ENCODE results near the gene TMSB10. TPM values are rescaled to one million over a fixed set of nuclear protein-coding genes. Genes with fewer than 3 reads are reported as not detected.
A peak's percentile ranks its signal among the peaks of the same experiment; 100 is the strongest.
"Not testable (repeated sequence)": the region's sequence is repeated elsewhere in the genome, so short reads cannot be mapped to it uniquely, and the experiment has no call there.

TMSB10 gene
- 6,394 TPM for polyA plus RNA-seq

- Mint-ChIP-seq H3K36me3 (peaks cover 10% of the 10 kb centered on the region), H3K4me1 (peaks cover 34 to 48% (median 35%) of the 10 kb centered on the region in 3 donors), H3K27ac (peak within 1 kb of the TSS; percentile 87 to 96 (median 89)), H3K27me3 (no peaks in the 10 kb centered on the region), H3K4me3 (peak within 1 kb of the TSS; percentile 92 to 99 (median 96)), H3K9me3 (peaks cover 0 to 7% (median 1%) of the 10 kb centered on the region in 3 donors)
These were observed at the start of gene TMSB10 for GRCh38 chr2:84905181-84906107. Gene TMSB10 (plus strand): TSS chr2:84905656.

- H3K27me3 Mint-ChIP-seq, result peaks cover 3% of the 10 kb centered on the region
- peaks cover 9 to 26% (median 14%) of the 10 kb centered on the region in 3 donors for H3K4me1 Mint-ChIP-seq
- H3K36me3 Mint-ChIP-seq, result peaks cover 6% of the 10 kb centered on the region
- H3K9me3 Mint-ChIP-seq, result peaks cover 0 to 13% (median 0%) of the 10 kb centered on the region in 3 donors
- no peak overlapping the region for H3K4me3 Mint-ChIP-seq
- no peak overlapping the region for H3K27ac Mint-ChIP-seq
These were observed 49.7 kb upstream of the TMSB10 start for GRCh38 chr2:84855731-84856130.

GRCh38 chr2:84856787-84857186 lies 48.7 kb upstream of the TMSB10 start:
- Mint-ChIP-seq H3K36me3 (peaks cover 6% of the 10 kb centered on the region), H3K27ac (peak overlapping the region in 2 of 3 donors; percentile 41 to 44), H3K27me3 (peaks cover 3% of the 10 kb centered on the region), H3K9me3 (peaks cover 0 to 13% (median 0%) of the 10 kb centered on the region in 3 donors), H3K4me3 (peak overlapping the region in 1 of 4 donors; percentile 23), H3K4me1 (peaks cover 9 to 26% (median 14%) of the 10 kb centered on the region in 3 donors)

- Mint-ChIP-seq H3K4me1 (peaks cover 11 to 26% (median 14%) of the 10 kb centered on the region in 3 donors), H3K4me3 (no peak overlapping the region), H3K9me3 (peaks cover 0 to 13% (median 0%) of the 10 kb centered on the region in 3 donors), H3K36me3 (peaks cover 6% of the 10 kb centered on the region), H3K27me3 (peaks cover 3% of the 10 kb centered on the region), H3K27ac (peak overlapping the region in 2 of 3 donors; percentile 27 to 44)
These were observed 47.9 kb upstream of the TMSB10 start for GRCh38 chr2:84857566-84857965.

- peaks cover 6% of the 10 kb centered on the region for H3K36me3 Mint-ChIP-seq
- peaks cover 14 to 26% (median 14%) of the 10 kb centered on the region in 3 donors for H3K4me1 Mint-ChIP-seq
- no peak overlapping the region for H3K4me3 Mint-ChIP-seq
- peak overlapping the region in 1 of 3 donors; percentile 89 for H3K27ac Mint-ChIP-seq
- H3K27me3 Mint-ChIP-seq, result peaks cover 3% of the 10 kb centered on the region
- peaks cover 0 to 7% (median 0%) of the 10 kb centered on the region in 3 donors for H3K9me3 Mint-ChIP-seq
These were observed 47.3 kb upstream of the TMSB10 start for GRCh38 chr2:84858123-84858522.

- H3K4me3 Mint-ChIP-seq, result no peak overlapping the region
- H3K27me3 Mint-ChIP-seq, result peaks cover 3% of the 10 kb centered on the region
- H3K9me3 Mint-ChIP-seq, result peaks cover 0 to 4% (median 0%) of the 10 kb centered on the region in 3 donors
- peak overlapping the region in 1 of 3 donors; percentile 89 for H3K27ac Mint-ChIP-seq
- H3K4me1 Mint-ChIP-seq, result peaks cover 14 to 26% (median 14%) of the 10 kb centered on the region in 3 donors
- H3K36me3 Mint-ChIP-seq, result peaks cover 6% of the 10 kb centered on the region
These were observed 46.5 kb upstream of the TMSB10 start for GRCh38 chr2:84858937-84859336.

- Mint-ChIP-seq H3K4me3 (no peak overlapping the region), H3K9me3 (peaks cover 0 to 3% (median 0%) of the 10 kb centered on the region in 3 donors), H3K36me3 (peaks cover 2% of the 10 kb centered on the region), H3K27me3 (no peaks in the 10 kb centered on the region), H3K27ac (peak overlapping the region in 1 of 3 donors; percentile 39), H3K4me1 (peaks cover 15 to 29% (median 19%) of the 10 kb centered on the region in 3 donors)
These were observed 43.9 kb upstream of the TMSB10 start for GRCh38 chr2:84861539-84861938.

- no peaks in the 10 kb centered on the region for H3K36me3 Mint-ChIP-seq
- H3K4me3 Mint-ChIP-seq, result no peak overlapping the region
- no peaks in the 10 kb centered on the region for H3K9me3 Mint-ChIP-seq
- H3K27ac Mint-ChIP-seq, result peak overlapping the region in 1 of 3 donors; percentile 39
- H3K4me1 Mint-ChIP-seq, result peaks cover 11 to 24% (median 15%) of the 10 kb centered on the region in 3 donors
- H3K27me3 Mint-ChIP-seq, result no peaks in the 10 kb centered on the region
These were observed 43.5 kb upstream of the TMSB10 start for GRCh38 chr2:84862006-84862405.

GRCh38 chr2:84865181-84865783 lies 40.2 kb upstream of the TMSB10 start:
- no peak overlapping the region for H3K27ac Mint-ChIP-seq
- no peaks in the 10 kb centered on the region for H3K36me3 Mint-ChIP-seq
- no peaks in the 10 kb centered on the region for H3K9me3 Mint-ChIP-seq
- H3K4me1 Mint-ChIP-seq, result peaks cover 6 to 10% (median 10%) of the 10 kb centered on the region in 3 donors
- no peaks in the 10 kb centered on the region for H3K27me3 Mint-ChIP-seq
- no peak overlapping the region for H3K4me3 Mint-ChIP-seq

GRCh38 chr2:84866122-84866521 lies 39.3 kb upstream of the TMSB10 start:
- no peaks in the 10 kb centered on the region for H3K36me3 Mint-ChIP-seq
- no peaks in the 10 kb centered on the region for H3K27me3 Mint-ChIP-seq
- H3K4me1 Mint-ChIP-seq, result peaks cover 6 to 16% (median 10%) of the 10 kb centered on the region in 3 donors
- H3K9me3 Mint-ChIP-seq, result no peaks in the 10 kb centered on the region
- no peak overlapping the region for H3K27ac Mint-ChIP-seq
- H3K4me3 Mint-ChIP-seq, result no peak overlapping the region

- not testable (repeated sequence) for H3K4me3 Mint-ChIP-seq, H3K27me3 Mint-ChIP-seq, H3K36me3 Mint-ChIP-seq, H3K27ac Mint-ChIP-seq, H3K9me3 Mint-ChIP-seq
- H3K4me1 Mint-ChIP-seq, result peaks cover 4 to 16% (median 6%) of the 10 kb centered on the region in 3 donors
These were observed 37.1 kb upstream of the TMSB10 start for GRCh38 chr2:84868327-84868726.

GRCh38 chr2:84870306-84870705 lies 35.1 kb upstream of the TMSB10 start:
- Mint-ChIP-seq H3K4me1 (peaks cover 1 to 18% (median 2%) of the 10 kb centered on the region in 3 donors), H3K9me3 (no peaks in the 10 kb centered on the region), H3K36me3 (peaks cover 2% of the 10 kb centered on the region), H3K4me3 (no peak overlapping the region), H3K27me3 (no peaks in the 10 kb centered on the region), H3K27ac (no peak overlapping the region)

GRCh38 chr2:84872691-84873090 lies 32.8 kb upstream of the TMSB10 start:
- not testable (repeated sequence) for H3K27me3 Mint-ChIP-seq, H3K4me3 Mint-ChIP-seq, H3K9me3 Mint-ChIP-seq, H3K27ac Mint-ChIP-seq, H3K36me3 Mint-ChIP-seq
- H3K4me1 Mint-ChIP-seq, result peaks cover 0 to 18% (median 5%) of the 10 kb centered on the region in 3 donors

GRCh38 chr2:84873350-84873749 lies 32.1 kb upstream of the TMSB10 start:
- Mint-ChIP-seq H3K27me3 (peaks cover 3% of the 10 kb centered on the region), H3K27ac (no peak overlapping the region), H3K4me3 (no peak overlapping the region)

More at GRCh38 chr2:84873350-84873749, 32.1 kb upstream of the TMSB10 start:
- H3K36me3 Mint-ChIP-seq, result peaks cover 2% of the 10 kb centered on the region
- peaks cover 0 to 21% (median 5%) of the 10 kb centered on the region in 3 donors for H3K4me1 Mint-ChIP-seq
- H3K9me3 Mint-ChIP-seq, result no peaks in the 10 kb centered on the region
